GM12865 (cell line): ENCODE results near the gene CFAP58.

Source experiments
- DNase-seq: peaks from one replicate; pipeline ENCODE4 v3.0.0; 2010; ENCODE audit warnings: low read depth
- H3K4me3 ChIP-seq: 2 replicates; pipeline ENCODE4 v1.5.1; 2011; ENCODE audit warnings: mild to moderate bottlenecking, low read depth, low read length, control low read depth
- CTCF ChIP-seq: IDR thresholded peaks from 2 replicates; pipeline ENCODE4 v1.5.1; 2011; ENCODE audit warnings: low read length, control low read depth, low read depth, inconsistent platforms; ENCODE audit not compliant: insufficient read depth; ENCODE audit errors: missing control alignments

The CFAP58 gene

GRCh38 chr10:104332243-104333031, 21.2 kb upstream of the CFAP58 start:
- no peak overlapping the region for H3K4me3 ChIP-seq
- TF ChIP-seq CTCF: no peak
- no peak for DNase-seq

GRCh38 chr10:104333032-104333727, 20.5 kb upstream of the CFAP58 start:
- no peak for TF ChIP-seq CTCF
- DNase-seq: no peak

GRCh38 chr10:104333728-104334373, 19.8 kb upstream of the CFAP58 start:
- no peak overlapping the region for H3K4me3 ChIP-seq
- no peak for TF ChIP-seq CTCF
- DNase-seq: no peak

More at GRCh38 chr10:104333032-104333727, 20.5 kb upstream of the CFAP58 start:
- H3K4me3 ChIP-seq: no peak overlapping the region

GRCh38 chr10:104334561-104334960, 19.1 kb upstream of the CFAP58 start:
- no peak for DNase-seq
- H3K4me3 ChIP-seq: no peak overlapping the region
- TF ChIP-seq CTCF: no peak

- TF ChIP-seq CTCF: no peak
- H3K4me3 ChIP-seq: no peak overlapping the region
- no peak for DNase-seq
Measured at GRCh38 chr10:104334965-104335650, 18.5 kb upstream of the CFAP58 start.

GRCh38 chr10:104336821-104337467, 16.7 kb upstream of the CFAP58 start:
- DNase-seq: peak; percentile 33
- no peak for TF ChIP-seq CTCF
- peak overlapping the region; percentile 92 for H3K4me3 ChIP-seq
